Stimulated activated CD8-positive, alpha-beta memory T cell treated with anti-CD3 and anti-CD28 coated beads, Interleukin-2, amount 100 ng/mL, for 1 hour (primary cell): ENCODE measurements around the gene RPLP1.
"Not testable (repeated sequence)": the region's sequence is repeated elsewhere in the genome, so short reads cannot be mapped to it uniquely, and the experiment has no call there.

Source experiments
- DNase-seq, 2 donors: peaks; one replicate each; pipeline ENCODE4 v3.0.0-alpha.2; 2020; ENCODE audit warnings: low read depth in 2 of 2

Gene RPLP1

DNA sequence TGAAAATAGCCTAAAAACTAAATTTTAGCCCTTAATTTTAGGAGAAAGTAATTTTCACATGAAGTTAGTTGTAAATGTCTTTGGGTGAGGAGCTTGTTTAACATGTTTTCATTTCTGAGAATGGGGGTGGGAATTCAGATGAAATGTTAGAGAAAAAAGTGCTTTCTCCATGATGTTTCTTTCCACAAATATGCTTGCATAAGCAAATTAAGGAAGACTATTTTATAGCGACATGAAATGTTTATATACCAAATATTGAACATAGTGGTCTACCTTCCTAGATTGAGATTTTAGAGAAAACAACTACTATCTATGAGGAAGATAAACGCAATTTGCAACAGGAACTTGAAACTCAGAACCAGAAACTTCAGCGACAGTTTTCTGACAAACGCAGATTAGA, 13.0 kb upstream of the RPLP1 start:
- no peak for DNase-seq

DNA sequence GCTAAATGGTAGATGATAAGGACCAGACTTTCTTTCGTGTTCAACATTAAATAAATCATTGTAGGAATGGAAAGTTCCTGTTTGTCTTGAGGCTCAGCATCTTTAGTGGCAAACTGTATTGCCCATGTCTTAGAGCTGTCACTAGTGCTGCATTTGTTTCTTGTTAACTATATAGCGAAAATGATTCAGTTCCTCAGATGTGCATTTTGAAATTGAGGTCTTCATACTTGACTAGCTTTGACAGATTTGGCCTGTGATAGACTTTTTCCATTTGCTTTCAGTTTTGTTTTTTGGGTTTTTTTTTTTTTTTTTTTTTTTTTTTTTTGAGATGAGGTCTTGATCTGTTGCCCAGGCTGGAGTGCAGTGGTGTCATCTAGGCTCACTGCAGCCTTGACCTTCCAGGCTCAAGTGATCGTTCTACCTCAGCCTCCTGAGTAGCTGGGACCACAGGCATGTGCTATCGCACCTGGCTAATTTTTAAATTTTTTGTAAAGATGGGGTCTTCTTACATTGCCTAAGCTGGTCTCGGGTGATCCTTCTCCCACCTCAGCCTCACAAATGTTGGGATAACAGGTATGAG, 9.5 kb upstream of the RPLP1 start:
- DNase-seq: no peak

DNA sequence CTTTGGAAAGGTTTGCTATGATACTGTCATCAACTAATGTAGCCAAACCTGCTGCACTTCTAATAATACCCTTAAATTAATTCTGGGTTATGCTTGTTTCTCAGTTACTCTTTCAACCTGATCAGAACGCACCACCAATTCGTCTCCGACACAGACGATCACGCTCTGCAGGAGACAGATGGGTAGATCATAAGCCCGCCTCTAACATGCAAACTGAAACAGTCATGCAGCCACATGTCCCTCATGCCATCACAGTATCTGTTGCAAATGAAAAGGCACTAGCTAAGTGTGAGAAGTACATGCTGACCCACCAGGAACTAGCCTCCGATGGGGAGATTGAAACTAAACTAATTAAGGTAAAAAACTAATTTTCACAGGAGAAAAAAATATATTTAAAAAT, 7.9 kb upstream of the RPLP1 start:
- DNase-seq: no peak

DNA sequence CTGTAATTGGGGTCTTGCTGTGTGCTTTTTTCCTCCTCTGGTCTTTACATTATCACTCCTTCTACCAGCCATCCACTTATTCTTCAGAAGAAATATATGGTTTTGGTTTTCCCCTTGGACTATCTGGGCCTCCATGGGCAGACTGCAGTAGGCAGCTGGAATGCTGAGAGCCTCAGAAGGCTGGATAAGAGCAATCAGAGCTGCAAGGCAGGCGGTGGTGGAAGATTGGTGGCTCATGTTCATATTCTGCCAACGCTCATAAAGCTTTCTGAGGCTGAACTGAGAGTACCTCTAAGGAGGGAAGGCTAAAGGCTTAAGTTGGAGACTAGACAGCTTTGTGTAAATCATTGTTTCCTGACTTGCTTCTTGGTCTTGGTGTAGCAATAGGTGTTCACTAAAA, 5.7 kb upstream of the RPLP1 start:
- DNase-seq: no peak

DNA sequence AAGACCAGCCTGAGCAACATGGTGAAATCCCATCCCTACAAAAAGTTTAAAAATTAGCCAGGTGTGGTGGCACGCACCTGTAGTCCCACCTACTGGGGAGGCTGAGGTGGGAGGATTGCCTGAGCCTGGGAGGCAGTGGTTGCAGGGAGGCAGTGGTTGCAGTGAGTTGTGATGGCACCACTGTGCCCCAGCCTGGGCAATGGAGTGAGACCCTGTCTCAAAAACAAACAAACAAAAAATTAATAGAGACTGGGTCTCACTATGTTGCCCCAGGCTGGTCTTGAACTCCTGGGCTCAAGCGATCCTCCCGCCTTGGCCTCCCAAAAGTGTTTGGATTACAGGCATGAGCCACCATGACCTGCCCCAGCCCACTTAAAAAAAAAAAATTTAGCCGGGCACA, 2.4 kb upstream of the RPLP1 start:
- DNase-seq: not testable (repeated sequence)

DNA sequence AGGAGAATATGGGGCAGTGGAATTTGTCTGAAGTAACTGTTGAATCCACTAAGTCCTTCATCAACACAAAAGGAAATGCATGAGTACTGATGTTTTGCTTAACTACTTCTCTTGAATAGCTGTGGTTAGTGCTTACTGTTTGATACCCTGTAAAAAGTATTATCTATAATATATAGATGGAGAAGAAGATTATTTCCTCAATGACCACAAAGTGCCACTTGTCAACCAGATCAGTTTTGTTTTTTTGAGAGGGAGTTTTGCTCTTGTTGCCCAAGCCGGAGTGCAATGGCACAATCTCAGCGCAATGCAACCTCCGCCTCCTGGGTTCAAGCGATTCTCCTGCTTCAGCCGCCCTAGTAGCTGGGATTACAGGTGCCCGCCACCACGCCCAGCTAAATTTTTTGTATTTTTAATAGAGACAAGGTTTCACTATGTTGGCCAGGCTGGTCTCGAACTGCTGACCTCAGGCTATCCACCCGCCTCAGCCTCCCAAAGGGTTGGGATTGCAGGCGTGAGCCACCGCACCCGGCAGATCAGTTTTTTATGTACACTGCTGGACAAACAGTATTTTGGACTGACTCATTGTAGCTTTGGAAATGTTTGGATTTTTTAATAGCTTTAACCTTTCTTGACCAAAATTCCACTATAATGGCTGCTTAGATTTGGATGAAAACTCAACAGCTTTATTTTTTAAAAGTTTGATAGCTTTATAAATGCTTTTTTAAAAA, 1.5 kb upstream of the RPLP1 start:
- DNase-seq: no peak

DNA sequence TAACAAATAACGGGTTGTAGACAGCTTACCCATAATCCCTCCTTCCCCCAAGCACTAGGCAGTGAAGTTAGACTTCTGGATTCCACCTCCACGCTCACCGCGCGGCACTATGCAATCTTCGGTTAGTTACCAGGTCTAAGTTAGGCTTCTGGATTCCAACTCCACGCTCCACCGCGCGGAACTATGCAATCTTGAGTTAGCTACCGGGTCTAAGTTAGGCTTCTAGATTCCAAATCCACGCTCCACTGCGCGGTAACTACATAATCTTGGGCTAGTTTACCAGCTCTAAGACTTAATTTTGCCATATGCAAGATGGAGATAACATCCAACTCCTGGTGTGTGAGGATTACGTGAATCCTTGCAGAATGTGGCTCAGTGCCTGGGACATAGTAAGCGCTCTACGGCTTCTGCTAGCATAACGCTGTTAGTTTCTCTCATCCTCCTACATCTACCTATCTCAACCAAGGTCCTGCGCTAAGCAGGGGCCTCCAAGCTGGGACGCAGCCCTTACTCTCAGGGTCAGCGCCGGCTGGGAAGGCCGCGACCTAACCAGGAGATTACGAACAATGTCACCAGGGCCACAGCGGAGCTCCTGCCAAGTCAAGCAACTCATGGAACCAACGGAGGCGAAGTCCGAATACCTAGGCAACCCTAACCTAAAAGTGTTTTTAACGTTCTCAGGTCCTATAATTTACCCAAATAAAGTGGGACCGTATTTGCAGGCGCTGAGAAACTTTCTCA, 497 bp upstream of the RPLP1 start:
- DNase-seq: no peak

DNA sequence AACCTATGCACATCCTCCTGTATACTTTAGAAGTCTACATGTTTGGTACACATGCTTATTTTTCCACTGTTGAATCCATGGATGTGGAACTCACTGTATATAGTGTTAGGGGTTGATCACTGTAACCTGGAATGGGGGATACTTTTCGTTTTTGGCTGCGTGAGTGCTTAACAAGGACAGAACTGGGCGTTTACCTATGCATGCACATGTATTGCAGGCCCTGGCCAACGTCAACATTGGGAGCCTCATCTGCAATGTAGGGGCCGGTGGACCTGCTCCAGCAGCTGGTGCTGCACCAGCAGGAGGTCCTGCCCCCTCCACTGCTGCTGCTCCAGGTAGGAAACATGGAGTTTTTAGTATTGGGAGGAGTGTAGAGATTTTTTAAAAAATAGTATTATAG, 2.3 kb downstream of the RPLP1 start:
- no peak for DNase-seq

DNA sequence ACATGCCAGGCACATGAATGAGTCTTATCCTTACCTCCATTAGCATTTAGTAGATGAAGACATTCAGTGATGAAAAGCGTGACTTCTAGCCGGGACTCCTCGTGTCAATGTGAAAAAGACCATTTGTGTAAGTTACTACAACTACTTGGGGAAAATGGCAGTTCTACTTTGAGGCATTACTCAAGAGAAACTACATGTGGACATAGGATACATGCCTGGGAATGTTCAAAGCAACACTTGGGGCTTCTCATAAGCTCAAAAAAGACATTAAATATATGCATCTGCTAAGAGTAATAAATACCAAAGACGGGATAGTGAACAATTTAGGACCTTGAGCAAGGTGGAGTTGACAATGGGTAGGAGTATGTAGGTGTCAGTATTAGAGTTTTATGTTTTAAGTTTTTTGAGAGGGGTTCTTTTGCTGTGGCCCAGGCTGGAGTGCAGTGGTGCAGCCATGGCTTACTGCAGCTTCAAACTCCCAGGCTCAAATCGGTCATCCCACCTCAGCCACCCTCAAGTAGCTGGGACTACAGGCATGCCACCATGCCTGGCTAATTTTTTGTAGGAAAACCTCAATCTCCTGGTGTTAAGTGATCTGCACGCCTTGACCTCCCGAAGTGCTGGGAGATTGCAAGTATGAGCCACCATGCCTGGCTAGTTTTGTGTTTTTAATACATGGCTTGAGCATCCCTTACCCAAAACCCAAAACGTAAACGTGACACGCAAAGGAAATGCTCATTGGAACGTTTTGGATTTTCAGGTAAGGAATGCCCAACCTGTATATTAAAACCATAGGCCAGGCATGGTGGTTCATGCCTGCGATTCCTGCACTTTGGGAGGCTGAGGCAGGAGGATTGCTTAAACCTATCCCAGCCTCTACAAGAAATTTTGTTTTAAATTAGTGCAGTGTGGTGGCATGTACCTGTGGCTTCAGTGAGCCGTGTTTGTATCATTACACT, 3.9 kb downstream of the RPLP1 start:
- DNase-seq: no peak

DNA sequence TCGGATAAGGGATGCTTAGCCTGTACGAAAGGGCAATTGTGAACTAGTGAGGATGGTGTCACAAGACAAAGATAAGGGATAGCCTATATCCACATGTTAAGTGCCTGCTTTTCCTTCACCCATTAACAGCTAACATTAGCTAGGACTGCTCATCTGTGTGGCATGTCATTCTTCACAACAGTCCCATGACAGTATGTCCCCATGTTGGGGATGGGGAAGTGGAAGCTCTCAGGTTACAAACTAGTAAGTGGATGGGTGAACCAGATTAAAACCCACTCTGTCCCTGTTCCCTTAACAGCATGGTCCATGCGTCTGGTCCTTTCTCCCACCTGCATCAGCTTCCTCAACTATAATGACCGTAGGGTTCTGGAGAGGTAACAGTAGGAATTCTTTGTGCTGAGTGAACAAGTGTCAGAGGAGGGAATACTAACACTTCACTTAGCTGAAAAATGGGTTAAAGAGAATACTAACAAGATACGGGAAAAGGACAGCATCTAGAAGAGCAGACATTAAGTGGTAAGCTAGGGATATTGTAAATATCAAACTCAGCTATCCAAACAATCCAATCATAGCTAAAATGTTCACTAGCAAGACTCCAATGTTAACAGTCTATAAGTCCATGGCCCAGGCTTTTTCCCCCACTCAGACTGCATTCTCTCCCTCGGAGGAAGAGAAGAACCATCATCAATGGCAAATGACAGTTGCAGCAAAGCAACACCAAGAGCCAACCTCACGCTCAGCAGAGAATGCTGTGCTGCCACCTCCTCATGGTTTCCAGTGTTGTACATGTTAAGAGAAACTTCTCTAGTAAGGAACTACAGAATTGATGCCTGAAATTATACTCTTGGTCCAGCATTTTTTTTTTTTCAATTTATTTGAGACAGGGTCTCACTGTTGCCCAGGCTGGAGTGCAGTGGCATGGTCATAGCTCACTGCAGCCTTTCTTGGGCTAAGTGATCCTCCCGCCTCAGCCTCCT, 5.0 kb downstream of the RPLP1 start:
- DNase-seq: no peak

DNA sequence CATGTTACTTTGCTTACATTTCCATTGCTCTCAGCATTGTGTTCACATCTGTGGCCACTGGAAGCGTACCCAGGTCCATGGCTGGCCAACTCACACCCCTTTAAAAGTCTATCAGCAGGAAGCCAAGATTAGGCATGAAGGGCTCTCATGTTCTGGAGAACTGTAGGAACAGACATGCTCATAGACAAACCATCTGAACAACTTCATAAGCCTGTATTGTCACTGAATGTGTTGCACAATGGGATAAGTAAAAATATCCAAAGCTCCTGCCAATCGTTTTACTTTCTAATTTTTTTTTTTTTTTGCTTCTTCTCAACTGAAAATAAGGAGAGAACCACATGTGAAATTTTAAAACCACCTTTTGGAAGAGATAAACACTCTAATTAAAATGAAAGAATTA, 6.4 kb downstream of the RPLP1 start:
- no peak for DNase-seq

DNA sequence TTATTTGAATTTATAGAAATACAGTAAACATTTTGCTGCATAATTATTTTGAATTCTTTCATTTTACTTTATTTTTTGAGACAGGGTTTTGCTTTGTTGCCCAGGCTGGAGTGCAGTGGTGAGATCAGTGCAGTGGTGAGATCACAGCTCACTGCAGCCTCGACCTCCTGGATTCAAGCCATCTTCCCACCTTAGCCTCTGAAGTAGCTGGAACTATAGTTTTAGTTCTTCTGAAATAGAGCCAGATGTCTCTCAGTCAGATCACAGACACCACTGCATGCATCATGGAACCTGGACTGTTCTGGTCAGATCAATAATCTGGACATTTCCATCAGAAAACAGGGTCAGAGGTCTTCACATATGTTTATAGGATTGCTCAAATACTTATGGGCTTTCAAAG, 7.9 kb downstream of the RPLP1 start:
- no peak for DNase-seq

DNA sequence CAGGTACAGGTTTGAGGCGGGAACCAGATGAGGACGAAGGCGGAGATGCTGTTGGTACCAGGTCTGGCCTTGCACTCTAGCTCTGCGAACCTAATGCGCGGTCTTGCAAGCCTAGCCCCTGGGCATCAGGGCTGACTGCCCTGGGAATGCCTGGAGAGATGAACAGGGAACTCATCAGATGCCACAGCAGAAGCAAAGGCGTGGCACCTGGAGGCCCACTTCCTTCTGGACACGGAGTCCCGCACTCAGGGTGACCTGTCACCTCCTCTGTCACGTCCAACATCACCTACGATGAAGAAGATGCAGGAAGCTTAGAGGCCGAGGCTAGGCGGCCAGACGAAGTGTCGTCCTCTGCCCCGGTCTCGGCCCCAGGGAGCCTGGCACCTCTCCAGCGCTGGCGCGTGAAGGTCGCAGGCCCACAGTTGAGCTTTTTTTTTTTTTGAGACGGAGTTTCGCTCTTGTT, 9.4 kb downstream of the RPLP1 start:
- DNase-seq: no peak

DNA sequence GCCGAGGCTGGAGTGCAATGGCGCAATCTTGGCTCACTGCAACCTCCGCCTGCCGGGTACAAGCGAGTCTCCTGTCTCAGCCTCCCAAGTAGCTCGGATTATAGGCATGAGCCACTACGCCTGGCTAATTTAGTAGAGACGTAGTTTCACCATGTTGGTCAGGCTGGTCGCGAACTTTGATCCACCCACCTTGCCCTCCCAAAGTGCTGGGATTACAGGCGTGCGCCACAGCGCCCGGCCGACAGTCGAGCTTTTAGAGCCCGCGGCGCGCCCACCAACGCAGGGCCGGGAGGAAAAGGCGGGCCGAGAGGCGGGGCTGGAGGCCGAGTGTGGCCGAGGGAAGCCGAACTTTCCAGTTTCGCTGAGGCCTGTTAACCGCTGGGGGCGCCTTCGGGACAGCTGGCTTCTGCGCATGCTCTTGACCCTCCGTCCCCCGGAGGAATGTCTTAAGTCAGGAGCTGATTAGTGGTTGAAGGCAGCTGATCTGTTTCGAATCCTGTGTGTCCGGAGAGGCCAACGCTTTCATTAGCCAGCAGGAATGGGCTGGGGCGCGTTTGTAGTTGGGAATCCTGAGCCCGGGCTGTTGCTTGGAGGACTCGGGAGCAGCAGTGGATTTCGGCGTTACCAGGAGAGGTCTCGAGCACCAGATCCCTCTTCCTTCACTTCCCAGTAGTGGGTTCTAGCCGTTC, 10.0 kb downstream of the RPLP1 start:
- DNase-seq: peak; percentile 86 to 88

DNA sequence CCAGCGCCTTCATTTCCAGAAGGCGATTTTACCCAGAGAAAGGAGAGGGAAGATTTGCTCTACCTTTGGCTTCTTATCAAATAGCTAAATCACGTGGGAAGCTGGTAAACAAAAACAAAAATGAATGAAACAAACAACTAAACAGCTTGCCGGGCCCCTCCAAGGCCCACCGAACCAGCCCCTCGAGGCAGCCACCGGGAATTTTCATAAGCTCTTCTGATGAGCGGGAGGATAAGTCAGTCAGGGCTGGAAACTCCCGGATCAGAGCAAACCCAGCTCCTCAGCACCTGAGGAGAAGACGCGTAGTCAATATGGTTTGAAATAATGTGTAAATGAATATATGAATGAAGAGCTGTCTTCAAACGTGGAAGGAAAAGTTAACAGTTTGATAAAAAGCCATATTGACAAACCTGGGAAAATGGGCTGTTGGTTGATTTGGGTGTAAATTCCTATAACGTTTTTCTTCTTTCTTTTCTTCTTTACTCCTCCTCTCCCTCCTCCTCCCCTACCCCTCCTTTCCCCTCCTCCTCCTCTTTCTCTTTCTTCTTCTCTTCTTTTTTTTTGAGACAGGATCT, 10.7 kb downstream of the RPLP1 start:
- no peak for DNase-seq

DNA sequence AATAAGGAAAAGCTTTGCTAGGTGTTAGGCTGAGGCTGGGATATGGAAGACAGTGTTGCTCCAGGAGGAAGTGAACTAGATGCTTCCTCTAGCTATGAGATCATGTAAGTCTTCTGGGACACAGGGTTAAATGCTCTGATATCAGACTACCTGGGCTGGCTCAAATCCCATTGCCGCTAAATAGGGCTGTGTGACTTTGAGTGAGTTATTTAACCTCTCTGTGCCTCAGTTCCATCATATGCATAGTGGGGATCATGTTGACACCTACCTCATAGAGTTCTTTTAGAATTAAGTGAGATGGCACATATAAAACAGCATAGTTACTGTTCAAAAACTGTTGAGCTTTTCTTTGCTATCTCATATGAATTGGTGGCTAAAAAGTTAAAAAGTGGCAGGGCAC, 12.6 kb downstream of the RPLP1 start:
- no peak for DNase-seq

DNA sequence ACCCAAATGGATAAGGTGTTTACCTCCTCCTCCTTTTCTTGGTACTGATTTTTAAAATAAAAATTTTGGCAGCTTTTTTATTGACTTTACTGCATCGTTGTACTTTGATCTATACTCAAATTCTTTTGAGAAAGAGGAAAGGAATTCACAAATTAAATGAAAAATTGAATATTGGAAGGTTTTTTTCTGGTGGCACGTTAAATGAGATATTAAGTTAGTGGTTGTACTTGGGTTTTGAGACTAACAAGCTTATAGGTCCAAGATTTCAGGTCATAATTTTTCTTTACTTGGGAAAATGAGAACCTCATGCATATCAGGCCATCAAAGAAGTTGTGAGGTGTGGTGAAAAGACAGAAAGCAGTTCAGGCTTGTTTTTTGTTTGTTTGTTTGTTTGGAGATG, 14.1 kb downstream of the RPLP1 start:
- DNase-seq: no peak

DNA sequence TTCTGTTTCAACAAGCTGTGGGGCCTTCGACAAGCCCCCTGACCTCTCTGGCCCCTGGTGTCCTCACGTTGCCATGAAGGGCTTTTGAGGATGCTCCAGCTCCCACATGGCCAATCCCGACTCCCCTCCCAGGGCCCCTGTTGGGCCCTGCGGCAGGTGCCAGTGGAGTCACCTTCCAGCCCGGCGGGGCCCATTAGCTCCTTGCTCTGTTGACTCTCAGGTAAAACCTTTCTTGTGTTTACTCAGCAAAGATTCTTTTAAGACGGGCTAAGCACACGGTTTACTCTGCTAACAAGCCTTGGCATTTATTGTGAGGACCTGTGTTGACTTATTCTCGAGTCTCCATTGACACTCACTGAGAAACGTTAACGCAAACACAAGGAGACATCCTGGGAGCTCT, 15.0 kb downstream of the RPLP1 start:
- DNase-seq: no peak

DNA sequence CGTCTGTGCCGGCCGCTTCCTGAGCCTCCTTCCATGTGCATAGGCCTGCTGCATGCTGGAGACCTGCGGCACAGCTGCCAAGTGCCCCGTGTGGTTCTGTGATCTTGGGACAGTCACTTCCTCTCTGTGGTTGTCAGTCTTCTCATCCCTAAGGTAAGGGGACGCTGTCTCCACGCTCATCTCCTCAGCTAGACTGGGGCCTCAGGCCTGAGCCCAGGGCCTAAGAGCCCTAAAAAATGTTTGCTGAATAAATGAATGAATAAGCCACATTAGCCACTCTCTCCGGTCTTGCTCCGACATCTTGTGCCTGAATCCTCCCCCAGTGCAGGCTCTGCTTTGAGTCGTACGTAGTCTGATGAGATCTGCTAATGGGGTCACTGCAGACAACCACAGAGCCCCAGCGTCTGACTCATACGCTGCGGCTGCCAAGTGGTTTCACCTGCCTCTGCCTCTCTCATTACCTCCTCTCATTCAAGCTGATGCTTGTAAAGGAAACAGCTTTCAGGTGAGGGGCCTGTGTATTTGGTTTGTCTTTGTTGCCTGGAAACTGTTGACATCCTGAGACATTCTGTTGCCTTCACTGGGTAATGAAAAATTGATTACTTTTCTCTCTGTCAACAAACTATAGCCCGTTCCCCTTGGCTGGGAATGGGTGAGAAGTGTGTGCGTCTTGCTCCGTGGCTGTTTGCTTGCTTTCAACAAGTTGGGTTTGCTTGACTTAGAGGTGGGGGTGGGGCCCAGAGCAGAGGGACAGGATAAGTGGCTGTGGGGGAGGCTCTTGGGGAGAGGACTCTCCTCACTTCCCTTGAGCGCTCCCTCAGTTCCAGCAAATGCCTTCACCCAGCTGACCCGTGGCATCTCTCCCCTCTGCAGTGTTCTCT, 15.9 kb downstream of the RPLP1 start:
- DNase-seq: peak; percentile 67 to 69
